ENCODE results near the gene PHF20.

Gene PHF20

DNA sequence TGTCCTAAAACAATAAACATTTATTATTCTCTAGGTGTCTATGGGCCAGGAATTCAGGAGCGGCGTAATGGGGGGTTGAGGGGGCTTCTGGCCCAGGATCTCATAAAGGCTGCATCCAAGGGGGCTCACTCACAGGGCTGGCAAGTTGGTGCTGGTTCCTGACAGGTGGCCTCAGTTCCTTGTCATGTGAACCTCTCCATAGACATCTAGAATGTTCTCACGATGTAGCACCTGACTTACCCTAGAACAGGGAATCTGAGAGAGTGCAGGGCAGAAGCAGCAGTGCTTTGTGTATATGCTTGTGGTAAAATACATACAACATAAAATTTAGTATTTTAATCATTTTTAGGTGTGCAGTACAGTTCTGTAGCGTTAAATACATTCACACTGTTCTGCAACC is 57.1 kb downstream of the PHF20 start:
- no peak for DNase-seq (ENCODE audit: low spot score)
- in situ Hi-C loops (cut with MboI; ENCODE audit: low sequenced_read_pairs, unreplicated experiment), result no loop called here
- TF ChIP-seq CTCF (IDR thresholded peaks at IDR 0.05; ENCODE audit: borderline replicate concordance, control extremely low read depth, extremely low read depth, insufficient read depth, missing control alignments), result no peak

- in situ Hi-C loops (cut with MboI; ENCODE audit: low sequenced_read_pairs, unreplicated experiment), result no loop called here
- no peak for TF ChIP-seq CTCF (IDR thresholded peaks at IDR 0.05; ENCODE audit: borderline replicate concordance, control extremely low read depth, extremely low read depth, insufficient read depth, missing control alignments)
- DNase-seq (ENCODE audit: low spot score), result no peak
These were observed 58.4 kb downstream of the PHF20 start for GRCh38 chr20:35830264-35830663.

DNA sequence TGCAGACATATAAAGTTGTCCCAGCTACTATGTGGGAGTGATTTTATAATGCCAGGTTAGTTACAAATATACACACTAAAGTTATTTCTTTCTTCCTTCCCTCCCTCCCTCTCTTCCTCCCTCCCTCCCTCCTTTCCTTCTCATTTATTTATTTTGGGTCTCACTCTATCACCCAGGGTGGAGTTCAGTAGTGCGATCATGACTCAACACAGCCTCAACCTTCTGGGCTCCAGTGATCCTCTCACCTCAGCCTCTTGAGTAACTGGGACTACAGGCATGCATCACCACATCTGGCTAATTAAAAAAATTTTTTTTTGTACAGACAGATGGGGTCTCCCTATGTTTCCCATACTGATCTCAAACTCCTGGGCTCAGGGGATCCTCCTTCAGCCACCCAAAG is 59.2 kb downstream of the PHF20 start:
- no peak for TF ChIP-seq CTCF (IDR thresholded peaks at IDR 0.05; ENCODE audit: borderline replicate concordance, control extremely low read depth, extremely low read depth, insufficient read depth, missing control alignments)
- in situ Hi-C loops (cut with MboI; ENCODE audit: low sequenced_read_pairs, unreplicated experiment), result no loop called here
- no peak for DNase-seq (ENCODE audit: low spot score)

GRCh38 chr20:35831971-35832370 is 60.2 kb downstream of the PHF20 start:
- no peak for DNase-seq (ENCODE audit: low spot score)
- in situ Hi-C loops (cut with MboI; ENCODE audit: low sequenced_read_pairs, unreplicated experiment), result no loop called here
- no peak for TF ChIP-seq CTCF (IDR thresholded peaks at IDR 0.05; ENCODE audit: borderline replicate concordance, control extremely low read depth, extremely low read depth, insufficient read depth, missing control alignments)

DNA sequence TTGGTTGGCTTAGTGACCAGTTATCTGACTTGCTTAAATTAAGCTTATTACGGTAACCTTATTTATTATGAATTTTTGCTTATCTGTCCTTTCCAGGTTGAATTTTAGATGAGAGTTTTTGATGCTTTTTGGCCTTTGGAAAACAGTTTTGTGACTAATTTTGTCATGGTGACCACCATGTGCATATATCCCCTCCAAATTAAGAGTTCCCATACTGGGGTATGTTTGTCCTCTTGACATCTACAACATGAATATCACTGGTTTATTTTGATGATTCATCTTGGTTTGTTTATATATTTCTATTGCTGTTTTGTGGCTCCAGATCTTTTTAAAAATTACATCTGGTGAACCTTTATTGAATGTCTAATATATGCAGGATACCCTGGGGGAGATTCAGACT is 61.4 kb downstream of the PHF20 start:
- no peak for DNase-seq (ENCODE audit: low spot score)
- in situ Hi-C loops (cut with MboI; ENCODE audit: low sequenced_read_pairs, unreplicated experiment), result no loop called here
- no peak for TF ChIP-seq CTCF (IDR thresholded peaks at IDR 0.05; ENCODE audit: borderline replicate concordance, control extremely low read depth, extremely low read depth, insufficient read depth, missing control alignments)

DNA sequence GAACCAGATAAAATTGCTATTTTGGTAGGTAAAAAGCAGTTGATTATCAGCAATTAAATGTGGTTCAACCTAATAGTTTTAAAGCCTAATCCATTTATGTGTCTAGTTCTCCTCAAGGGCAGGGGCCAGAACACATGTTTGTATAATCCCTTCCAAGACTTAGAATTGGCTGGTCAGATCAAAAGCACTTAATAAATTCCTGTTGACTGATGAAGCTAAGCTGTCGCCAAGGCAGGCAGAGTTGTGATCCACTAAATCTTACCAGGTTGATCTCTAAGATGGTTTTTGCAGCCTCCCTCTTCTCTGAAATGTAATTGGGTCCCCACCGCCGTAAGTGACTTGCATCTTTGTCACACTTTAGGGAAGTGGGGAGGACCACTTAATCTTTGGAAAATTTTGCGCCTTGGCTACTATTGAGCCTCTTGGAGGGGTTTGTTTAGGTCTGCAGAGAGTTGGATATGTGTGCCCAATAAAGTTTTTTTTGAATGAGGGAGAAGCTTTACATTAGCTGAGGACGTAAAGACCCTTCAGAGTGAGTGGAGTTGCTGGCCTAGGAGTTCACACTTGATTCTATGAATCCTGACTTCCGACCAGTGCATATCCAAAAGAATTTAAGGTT is 65.9 kb downstream of the PHF20 start:
- TF ChIP-seq CTCF (IDR thresholded peaks at IDR 0.05; ENCODE audit: borderline replicate concordance, control extremely low read depth, extremely low read depth, insufficient read depth, missing control alignments), result no peak
- in situ Hi-C loops (cut with MboI; ENCODE audit: low sequenced_read_pairs, unreplicated experiment), result no loop called here
- no peak for DNase-seq (ENCODE audit: low spot score)

Measured in GM13976 (cell line).